Hematopoietic multipotent progenitor cell treated with erythropoietin and hydrocortisone succinate and interleukin-3 and kit ligand, for 15 days (in vitro differentiated cells): ENCODE results near the gene ACOXL.

Source experiments
- DNase-seq: peaks from one replicate; pipeline ENCODE4 v3.0.0-alpha.2; 2015; ENCODE audit warnings: low spot score

The ACOXL gene

GRCh38 chr2:110794390-110794789 lies 62.0 kb downstream of the ACOXL start:
- DNase-seq, result no peak

- DNase-seq, result no peak
These were observed 62.6 kb downstream of the ACOXL start for GRCh38 chr2:110794951-110795350.

GRCh38 chr2:110796716-110797301 lies 64.4 kb downstream of the ACOXL start:
- no peak for DNase-seq

- no peak for DNase-seq
These were observed 67.0 kb downstream of the ACOXL start for GRCh38 chr2:110799376-110799775.

GRCh38 chr2:110800611-110801402 lies 68.4 kb downstream of the ACOXL start:
- DNase-seq, result no peak

GRCh38 chr2:110802208-110802932 lies 70.0 kb downstream of the ACOXL start:
- DNase-seq, result no peak

GRCh38 chr2:110804433-110804832 lies 72.1 kb downstream of the ACOXL start:
- no peak for DNase-seq

GRCh38 chr2:110804915-110805314 lies 72.5 kb downstream of the ACOXL start:
- no peak for DNase-seq

GRCh38 chr2:110805894-110806452 lies 73.6 kb downstream of the ACOXL start:
- DNase-seq, result no peak

- no peak for DNase-seq
These were observed 75.1 kb downstream of the ACOXL start for GRCh38 chr2:110807522-110807921.

- no peak for DNase-seq
These were observed 78.0 kb downstream of the ACOXL start for GRCh38 chr2:110810404-110810803.

GRCh38 chr2:110812726-110813645 lies 80.6 kb downstream of the ACOXL start:
- DNase-seq, result no peak

GRCh38 chr2:110813896-110814295 lies 81.5 kb downstream of the ACOXL start:
- no peak for DNase-seq

GRCh38 chr2:110815938-110816337 lies 83.6 kb downstream of the ACOXL start:
- DNase-seq, result no peak

GRCh38 chr2:110816404-110817365 lies 84.3 kb downstream of the ACOXL start:
- no peak for DNase-seq

GRCh38 chr2:110818767-110819481 lies 86.6 kb downstream of the ACOXL start:
- no peak for DNase-seq

GRCh38 chr2:110819711-110820110 lies 87.3 kb downstream of the ACOXL start:
- DNase-seq, result no peak

- no peak for DNase-seq
These were observed 87.8 kb downstream of the ACOXL start for GRCh38 chr2:110820128-110820527.

- no peak for DNase-seq
These were observed 90.8 kb downstream of the ACOXL start for GRCh38 chr2:110823165-110823564.

GRCh38 chr2:110827511-110827910 lies 95.1 kb downstream of the ACOXL start:
- no peak for DNase-seq
